GM21390 (cell line): Measurements from ENCODE around the gene TRIML1.
"Not testable (repeated sequence)": the region's sequence is repeated elsewhere in the genome, so short reads cannot be mapped to it uniquely, and the experiment has no call there.

Experiments
- ATAC-seq: cut with Tn5 transposase; IDR thresholded peaks from one replicate; pipeline ENCODE4 v1.9.1; 2021; ENCODE audit not compliant: unreplicated experiment

The TRIML1 gene

DNA sequence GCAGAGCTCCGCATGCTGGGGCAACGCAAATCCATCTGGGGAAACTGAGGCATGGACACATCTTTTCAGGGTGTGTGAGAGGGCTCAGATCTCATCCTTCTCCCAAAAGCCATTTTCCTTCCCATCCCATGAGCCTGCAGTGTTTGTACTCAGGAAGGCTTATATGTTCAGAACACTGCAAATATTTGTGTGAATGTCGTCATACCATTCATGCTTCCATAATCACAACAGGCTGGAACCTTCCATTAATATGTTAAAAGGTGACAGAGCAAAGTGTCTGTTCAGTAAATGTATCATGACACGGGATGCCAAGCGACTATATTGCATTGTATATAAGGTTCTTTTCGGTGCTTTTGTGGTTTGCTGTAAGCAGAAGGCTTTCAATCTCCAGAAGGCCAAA is 8.5 kb downstream of the TRIML1 start:
- ATAC-seq: no peak

DNA sequence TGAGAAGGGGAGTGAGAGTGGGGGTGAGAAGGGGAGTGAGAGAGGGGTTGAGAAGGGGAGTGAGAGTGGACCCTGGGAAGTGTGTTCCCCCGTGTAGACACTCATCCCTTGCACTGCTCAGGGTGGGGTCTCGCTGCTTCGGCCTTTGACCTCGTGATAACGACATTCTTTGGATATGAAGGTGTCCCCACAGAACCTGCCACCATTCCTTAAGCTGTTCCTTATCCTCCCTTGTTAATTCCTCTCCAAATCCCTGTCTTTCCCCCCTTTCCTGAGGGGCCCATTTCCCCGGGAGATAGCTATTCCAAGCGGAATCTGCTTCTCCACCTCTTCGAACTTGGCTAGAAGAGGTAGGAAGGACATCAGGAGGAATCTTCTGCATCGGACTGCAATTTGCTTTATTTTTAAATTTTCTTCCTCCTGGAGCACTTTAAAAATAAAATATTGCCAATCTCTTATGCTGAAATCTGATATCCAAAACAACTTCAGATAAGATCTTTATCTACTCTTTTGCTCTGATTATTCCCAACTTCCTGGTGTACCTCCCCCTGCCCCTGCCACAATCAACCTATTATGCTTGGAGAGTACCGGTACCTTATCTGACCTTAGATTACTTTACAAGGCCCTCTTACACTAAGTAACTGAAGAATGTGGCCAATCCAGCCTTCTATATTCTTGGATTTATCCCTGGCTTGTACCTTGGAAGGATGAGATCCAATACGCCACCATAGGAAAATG is 15.6 kb downstream of the TRIML1 start:
- ATAC-seq: no peak

DNA sequence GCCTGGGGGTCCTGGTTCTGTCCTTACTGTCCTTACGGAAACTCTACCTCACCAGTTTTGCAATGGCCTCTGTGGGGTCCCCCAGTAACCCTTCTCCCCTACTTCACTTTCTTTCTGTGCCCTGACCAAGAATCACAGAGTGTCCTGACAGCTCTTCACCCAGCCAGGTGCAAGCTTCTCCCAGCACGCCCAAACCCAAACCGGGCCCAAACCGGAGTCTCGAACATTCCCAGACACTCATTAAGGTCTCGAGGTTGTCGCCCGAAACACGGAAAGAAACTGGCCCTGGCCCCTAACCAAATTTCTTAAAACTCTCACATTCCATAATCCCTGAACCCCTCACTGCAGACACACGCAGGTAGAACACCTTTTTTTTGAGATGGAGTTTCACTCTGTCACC is 19.1 kb downstream of the TRIML1 start:
- ATAC-seq: no peak

DNA sequence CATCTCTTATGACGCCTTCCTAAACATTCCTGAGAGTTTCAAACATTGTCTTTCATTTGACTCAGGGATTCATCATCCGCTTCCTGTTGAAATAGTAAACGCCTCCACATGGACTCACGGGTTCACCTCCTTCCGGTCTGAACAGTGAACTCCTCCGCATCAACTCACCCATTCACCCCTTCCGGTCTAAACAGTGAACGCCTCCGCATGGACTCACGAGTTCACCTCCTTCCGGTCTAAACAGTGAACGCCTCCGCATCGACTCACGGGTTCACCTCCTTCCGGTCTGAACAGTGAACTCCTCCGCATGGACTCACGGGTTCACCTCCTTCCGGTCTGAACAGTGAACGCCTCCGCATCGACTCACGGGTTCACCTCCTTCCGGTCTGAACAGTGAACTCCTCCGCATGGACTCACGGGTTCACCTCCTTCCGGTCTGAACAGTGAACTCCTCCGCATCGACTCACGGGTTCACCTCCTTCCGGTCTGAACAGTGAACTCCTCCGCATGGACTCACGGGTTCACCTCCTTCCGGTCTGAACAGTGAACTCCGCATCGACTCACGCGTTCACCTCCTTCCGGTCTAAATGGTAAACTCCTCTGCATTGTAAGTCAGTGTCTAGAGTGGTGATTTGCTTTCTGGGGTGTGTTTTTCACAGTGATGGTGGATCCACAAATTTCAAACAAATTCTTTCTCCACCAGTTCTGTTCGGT is 20.4 kb downstream of the TRIML1 start:
- not testable (repeated sequence) for ATAC-seq

DNA sequence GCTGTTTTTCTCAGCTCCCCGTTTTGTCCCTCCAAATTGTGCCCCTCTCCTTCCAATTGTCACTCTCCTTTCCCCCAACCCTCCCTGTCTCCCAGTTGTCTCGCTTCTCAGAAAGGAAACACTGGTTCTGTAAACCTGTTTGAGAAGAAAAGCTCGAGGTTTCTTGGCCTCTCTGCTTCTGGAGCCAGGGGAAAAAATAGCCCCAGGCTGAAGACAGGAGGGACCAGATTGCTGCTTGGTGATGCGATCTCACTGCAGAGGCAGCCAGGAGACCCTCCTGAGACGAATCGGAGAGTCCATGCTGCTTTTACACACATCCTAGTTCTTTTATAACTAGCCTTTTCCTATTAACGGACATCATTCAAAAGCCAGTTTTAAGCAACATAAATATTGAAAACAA is 21.2 kb downstream of the TRIML1 start:
- no peak for ATAC-seq

DNA sequence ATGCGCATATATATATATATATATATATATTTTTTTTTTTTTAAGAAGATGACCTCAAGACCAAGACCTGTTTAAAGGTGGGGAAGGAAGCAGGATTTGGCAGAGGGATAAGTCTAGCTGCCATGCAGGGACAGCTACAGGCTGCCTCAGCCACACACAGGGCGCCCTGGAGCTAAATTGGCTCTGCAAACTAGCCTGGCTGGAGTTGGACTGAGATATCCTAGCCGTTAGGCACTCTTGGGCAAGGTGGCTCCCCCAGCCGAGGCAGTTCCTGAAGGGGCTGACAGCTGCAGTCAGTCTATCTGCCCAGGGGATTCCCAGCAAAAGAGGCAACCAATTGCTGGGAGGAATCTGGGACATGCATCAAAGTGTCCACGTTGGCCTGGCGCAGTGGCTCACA is 21.9 kb downstream of the TRIML1 start:
- ATAC-seq: no peak

DNA sequence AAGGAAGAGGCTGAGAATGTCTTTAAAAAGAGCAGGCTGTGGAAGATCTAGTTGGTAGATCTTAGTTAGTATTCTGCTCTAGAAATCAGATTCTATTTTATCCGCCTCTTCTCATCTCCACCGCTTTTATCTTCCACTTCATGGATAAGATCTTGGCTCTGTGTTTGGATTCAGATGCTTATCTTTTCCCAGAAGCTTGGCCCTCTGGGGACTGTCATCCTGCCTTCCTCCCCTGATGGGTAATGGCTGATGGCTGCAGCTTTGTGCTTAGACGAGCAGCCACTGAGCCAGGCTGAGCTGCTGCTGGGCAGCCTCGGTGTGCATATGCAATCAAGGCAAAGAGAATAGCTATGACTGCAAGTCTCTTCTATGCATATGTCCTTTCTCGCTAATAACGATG is 23.5 kb downstream of the TRIML1 start:
- ATAC-seq: no peak

DNA sequence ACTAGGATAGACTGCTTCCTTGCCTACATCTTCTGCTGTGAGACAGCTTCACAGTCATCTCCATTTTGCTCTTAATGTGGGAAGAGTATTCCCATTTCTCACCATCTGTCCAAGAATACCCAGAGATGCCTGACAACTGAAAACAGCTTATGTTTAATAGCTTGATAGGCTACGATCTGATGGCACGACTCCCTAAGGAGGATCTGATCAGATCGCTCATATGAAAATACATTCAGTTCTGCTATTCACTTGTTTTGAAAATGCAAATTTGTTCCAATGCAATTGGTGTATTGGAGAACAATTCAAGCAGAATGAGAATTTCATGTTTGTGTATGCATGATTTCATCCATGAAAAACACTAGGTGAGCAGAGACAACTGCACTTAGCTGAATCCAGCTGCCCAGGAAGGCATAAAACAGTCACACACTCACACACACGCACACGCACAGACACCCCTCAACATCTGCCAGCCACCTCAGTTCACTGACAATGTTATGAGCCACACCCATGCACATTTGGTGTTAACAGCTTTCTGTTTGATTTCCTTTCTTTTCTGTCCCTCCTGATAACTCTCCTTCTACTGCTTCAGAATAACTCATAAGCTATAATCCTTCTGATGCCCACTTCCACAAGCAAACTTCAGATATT is 29.6 kb downstream of the TRIML1 start:
- no peak for ATAC-seq

DNA sequence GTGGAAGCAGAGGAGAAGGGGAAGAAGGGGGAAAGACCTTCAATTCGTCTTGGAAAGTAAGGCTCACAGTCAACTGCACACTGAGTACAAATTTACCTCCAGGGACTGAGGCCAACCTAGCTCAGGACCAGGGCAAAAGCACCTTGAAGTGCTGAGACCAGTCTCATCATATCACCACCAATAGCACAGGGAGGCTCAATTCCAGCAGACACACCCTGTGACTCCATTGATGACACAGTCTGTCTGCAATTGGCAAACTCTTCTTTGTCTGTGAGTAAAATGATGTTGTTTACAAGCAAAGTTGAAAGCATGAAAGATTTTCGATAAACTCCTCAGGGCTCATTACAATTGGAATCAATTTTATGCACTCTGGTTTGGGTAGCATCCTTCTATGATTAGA is 32.3 kb downstream of the TRIML1 start:
- ATAC-seq: no peak

DNA sequence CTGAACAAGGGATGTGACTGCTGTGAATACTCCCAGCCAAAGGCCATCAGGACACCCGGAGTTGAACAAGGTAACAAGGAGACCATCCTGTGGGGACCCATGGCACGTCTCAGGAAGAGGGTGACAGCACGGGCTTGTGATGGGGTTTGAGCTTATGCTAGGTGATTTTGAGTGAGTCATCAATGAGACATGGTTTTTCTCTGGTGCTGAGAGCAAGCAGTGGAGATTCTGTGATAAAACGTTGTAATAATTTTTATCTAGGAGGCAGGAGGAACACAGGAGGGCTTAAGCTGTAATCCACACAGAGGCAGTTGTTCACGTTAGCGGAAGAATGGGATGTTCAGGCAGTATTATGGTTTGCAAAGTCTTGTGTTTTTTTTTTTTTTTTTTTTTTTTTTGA is 36.0 kb downstream of the TRIML1 start:
- no peak for ATAC-seq

DNA sequence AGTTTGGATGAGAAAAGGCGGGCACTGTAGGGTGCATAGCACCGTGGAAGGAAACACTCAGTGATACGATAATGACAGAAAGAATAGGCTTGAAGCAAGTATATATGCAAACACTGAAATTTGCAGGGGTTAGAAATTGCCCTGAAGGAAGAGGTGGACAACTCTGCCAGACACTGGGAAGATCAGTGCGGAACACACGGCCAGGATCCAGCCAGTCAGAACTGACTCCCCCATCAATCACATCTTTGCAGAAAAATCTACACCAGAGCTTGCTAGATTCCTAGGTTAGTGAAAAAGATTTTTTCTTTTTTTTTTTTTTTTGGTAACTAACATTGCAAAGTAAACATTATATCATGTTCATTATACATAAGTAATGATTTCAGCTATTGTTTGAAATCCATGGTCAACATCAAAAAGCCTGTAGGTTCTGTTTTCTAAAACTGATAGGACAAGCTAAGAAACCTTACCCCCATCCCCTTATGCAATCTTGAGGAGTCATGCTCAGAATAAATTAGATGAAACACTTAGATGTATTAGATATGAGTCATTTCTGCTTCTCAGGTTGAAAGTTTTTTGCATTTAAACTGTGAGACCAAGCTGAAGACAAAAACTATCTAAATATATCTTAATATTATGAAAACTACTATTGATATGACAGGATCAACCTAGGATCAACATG is 38.9 kb downstream of the TRIML1 start:
- no peak for ATAC-seq

DNA sequence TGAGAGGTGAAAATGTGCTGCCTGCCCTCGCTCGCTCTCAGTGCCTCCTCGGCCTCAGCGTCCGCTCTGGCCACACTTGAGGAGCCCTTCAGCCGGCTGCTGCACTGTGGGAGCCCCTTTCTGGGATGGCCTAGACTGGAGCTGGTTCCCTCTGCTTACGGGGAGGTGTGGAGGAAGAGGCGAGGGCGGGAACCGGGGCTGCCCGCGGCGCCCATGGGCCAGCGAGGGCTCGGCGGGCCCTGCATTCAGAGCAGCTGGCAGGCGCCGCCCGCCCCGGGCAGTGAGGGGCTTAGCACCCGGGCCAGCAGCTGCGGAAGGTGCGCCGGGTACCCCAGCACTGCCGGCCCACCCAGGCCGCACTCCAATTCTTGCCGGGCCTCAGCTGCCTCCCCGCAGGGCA is 39.6 kb downstream of the TRIML1 start:
- no peak for ATAC-seq

DNA sequence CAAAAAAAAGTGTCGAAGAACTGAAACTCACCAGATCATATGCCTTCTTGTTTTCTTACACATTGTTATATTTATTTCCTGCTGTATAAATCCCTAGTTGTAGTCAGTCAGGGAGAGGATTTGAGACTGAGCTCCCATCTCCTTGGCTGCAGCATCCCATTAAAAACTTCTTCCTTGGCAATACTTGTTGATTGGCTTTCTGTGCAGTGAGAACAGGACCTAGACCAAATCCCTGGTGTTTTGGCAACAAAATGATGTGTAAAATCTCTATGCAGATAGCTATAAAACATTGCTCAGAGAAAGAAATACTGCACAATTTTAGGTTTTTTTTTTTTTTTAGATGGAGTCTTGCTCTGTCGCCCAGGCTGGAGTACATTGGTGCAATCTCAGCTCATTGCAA is 47.9 kb downstream of the TRIML1 start:
- no peak for ATAC-seq

DNA sequence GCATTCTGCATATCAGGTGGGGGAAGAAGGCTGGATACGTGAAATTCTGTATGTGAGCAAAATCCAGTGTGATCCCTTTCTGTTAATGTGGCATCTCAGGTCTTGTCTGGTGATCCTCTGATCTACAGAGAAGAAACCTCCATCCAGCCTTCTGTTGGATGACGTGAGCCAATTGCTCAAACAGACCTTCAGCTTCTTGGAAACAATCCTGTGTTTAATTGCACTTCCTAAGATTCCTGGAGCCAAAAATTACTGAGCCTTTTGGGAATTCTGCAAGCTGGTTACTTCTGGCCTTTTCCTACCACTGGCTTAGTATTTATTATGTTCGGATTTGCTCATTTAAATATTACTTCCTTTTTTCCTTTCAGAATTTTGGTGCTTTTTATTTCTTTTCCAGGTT is 51.2 kb downstream of the TRIML1 start:
- ATAC-seq: no peak

DNA sequence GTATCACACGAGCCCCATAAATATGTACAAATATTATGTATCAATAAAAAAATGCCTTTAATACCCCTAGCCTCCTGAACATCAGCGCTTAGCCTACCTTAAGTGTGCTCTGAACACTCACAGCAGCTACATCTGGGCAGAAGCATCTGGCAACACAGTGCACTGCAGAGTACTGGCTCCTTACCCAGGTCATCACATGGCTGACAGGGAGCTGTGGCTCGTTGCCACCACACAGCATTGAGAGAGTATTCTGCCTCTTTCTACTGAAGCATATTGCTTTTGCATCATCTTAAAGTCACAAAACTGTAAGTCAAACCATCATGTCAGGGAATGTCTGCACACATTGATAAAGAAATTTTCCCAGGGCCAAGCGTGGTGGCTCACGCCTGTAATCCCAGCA is 55.2 kb downstream of the TRIML1 start:
- no peak for ATAC-seq

DNA sequence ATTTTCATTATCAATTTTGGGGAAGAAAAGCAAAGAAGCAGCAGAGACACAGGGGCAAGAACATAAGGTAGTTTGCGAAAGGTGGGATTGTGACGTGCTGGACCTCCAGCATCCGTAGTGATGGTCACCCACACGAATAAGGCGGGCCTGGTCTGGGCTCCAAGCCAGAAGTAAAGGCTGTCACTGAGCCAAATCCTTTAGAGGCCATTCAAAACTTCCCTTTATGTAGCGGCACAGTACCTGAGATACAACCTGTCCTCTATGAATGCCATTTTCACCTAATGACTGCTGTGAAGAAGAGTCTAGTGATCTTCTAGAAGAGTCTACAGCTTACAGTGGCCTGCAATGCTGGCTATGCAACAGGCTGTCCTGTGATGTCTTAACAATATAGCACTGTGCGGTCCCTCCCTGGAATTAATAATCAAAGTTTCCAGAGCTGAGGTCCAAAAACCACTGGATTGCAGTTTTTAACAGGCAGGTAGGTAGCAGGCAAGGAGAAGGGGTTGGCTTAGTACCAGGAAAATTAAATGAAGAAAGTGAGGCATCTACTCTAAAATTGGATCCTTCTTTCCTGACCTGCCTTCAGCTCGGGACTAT is 56.2 kb downstream of the TRIML1 start:
- ATAC-seq: no peak

DNA sequence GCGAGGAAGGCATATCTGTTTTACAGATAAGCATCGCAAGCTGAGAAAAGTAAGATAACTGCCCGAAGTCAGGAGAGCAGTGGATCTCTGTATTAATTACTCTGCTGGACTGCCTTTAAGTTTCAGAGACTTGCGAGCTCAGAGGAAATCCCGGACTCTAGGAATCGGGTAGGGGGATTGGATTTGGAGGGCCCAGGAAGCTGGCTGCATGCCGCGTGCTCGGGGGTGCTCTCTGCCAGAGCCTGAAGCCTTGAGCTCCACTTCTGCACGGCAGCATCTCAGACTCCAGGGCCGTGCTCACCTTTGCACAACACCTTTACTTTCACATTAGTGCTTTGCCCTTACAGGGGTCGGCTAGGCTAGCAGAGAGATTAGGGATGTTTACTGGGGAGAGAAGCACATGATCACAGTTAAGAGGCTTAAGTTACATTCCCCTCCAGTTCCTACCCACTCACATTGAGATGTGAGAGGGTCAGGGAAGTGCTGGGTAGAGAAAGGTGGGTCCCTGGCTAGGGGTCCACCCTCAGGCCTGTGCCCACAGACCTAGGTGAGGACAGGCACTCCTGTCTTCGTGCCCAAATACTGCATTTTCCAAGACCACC is 57.0 kb downstream of the TRIML1 start:
- no peak for ATAC-seq
